B cell (primary cell): ENCODE data around the gene INSR. TPM values are rescaled to one million over a fixed set of nuclear protein-coding genes. Genes with fewer than 3 reads are reported as not detected.
A peak's percentile ranks its signal among the peaks of the same experiment; 100 is the strongest.

Experiments
- ATAC-seq: fragments of 200-7000 bp; cut with Tn5 transposase; one replicate; pipeline ENCODE4 v1.10.0; 2021; ENCODE audit warnings: low read depth, mild to moderate bottlenecking, moderate number of reproducible peaks, moderate library complexity
- CTCF ChIA-PET: fragments of 350-600 bp; sonication (Branson Sonifier 250); formaldehyde crosslinking; loops from one replicate; lab custom pipeline; 2021; ENCODE audit warnings: antibody characterized with exemption, inconsistent platforms; lab: Charles Lee
- POLR2A ChIA-PET: fragments of 350-600 bp; sonication (Branson Sonifier 250); formaldehyde crosslinking; loops from one replicate; lab custom pipeline; 2021; ENCODE audit warnings: antibody characterized with exemption; lab: Charles Lee
- DNase-seq: peaks from one replicate; pipeline ENCODE4 v3.0.0; 2013
- H2AFZ ChIP-seq: 2 replicates; pipeline ENCODE4 v1.6.1; 2012; ENCODE audit warnings: mild to moderate bottlenecking, low read depth, low read length; ENCODE audit not compliant: insufficient read depth, poor library complexity, severe bottlenecking
- H3K27ac ChIP-seq, 2 donors: 1 replicate in 1 of 2; 2 replicates in 1 of 2; pipeline ENCODE4 v1.5.1; 2012 to 2013; ENCODE audit warnings: low read length in 2 of 2, mild to moderate bottlenecking in 2 of 2, moderate library complexity in 1 of 2
- H3K27me3 ChIP-seq, 4 experiments: fragments of 200-600 bp in 1 of 4; sonication (generic) in 1 of 4; replicated peaks in 1 of 4; 1 replicate in 2 of 4; 2 replicates in 2 of 4; pipeline versions ENCODE4 v1.6.1 to v1.7.0; 2013 to 2016; ENCODE audit warnings: low read length in 3 of 4, mild to moderate bottlenecking in 2 of 4, mixed read lengths in 1 of 4, moderate library complexity in 1 of 4; ENCODE audit not compliant: insufficient read depth in 4 of 4, control insufficient read depth in 3 of 4; ENCODE audit errors: control extremely low read depth in 1 of 4
- H3K36me3 ChIP-seq, 2 experiments: replicated peaks in 1 of 2; 1 replicate in 1 of 2; 2 replicates in 1 of 2; pipeline versions ENCODE4 v1.6.1 to v1.7.1; 2013; ENCODE audit warnings: low read length in 1 of 2; ENCODE audit not compliant: insufficient read depth in 2 of 2, control insufficient read depth in 1 of 2; ENCODE audit errors: control extremely low read depth in 1 of 2, extremely low read depth in 1 of 2
- H3K4me1 ChIP-seq, 2 donors: fragments of 200-600 bp in 1 of 2; sonication (generic) in 1 of 2; 1 replicate in 1 of 2; 2 replicates in 1 of 2; pipeline versions ENCODE4 v1.5.1 to v1.6.1; 2013 to 2017; ENCODE audit warnings: low read length in 2 of 2; ENCODE audit not compliant: control insufficient read depth in 2 of 2, insufficient read depth in 2 of 2
- H3K4me2 ChIP-seq: replicated peaks from 2 replicates; pipeline ENCODE3; 2012; ENCODE audit warnings: mild to moderate bottlenecking, low read depth, low read length; ENCODE audit not compliant: poor library complexity, severe bottlenecking
- H3K4me3 ChIP-seq, 5 experiments: fragments of 200-600 bp in 1 of 5; sonication (generic) in 1 of 5; 1 replicate in 3 of 5; 2 replicates in 2 of 5; pipeline versions ENCODE4 v1.5.1 to v1.7.0; 2011 to 2016; ENCODE audit warnings: low read length in 4 of 5, mild to moderate bottlenecking in 4 of 5, low read depth in 2 of 5, control low read depth in 1 of 5, moderate library complexity in 1 of 5; ENCODE audit not compliant: insufficient read depth in 1 of 5; ENCODE audit errors: control extremely low read depth in 1 of 5, extremely low read depth in 1 of 5
- H3K79me2 ChIP-seq: fragments of 200-600 bp; sonication (generic); one replicate; pipeline ENCODE4 v1.6.0; 2016; ENCODE audit warnings: low read length; ENCODE audit not compliant: control insufficient read depth, insufficient read depth
- H3K9ac ChIP-seq: fragments of 200-600 bp; sonication (generic); 2 replicates; pipeline ENCODE4 v1.6.1; 2017; ENCODE audit warnings: mild to moderate bottlenecking, low read length, moderate library complexity
- H3K9me3 ChIP-seq, 3 donors: one replicate each; pipeline versions ENCODE4 v1.6.1 to v1.7.1; 2013; ENCODE audit warnings: low read length in 2 of 3; ENCODE audit not compliant: control insufficient read depth in 2 of 3, insufficient read depth in 1 of 3; ENCODE audit errors: control extremely low read depth in 1 of 3
- H4K20me1 ChIP-seq: 2 replicates; pipeline ENCODE4 v1.6.0; 2012; ENCODE audit warnings: mild to moderate bottlenecking, low read length; ENCODE audit not compliant: insufficient read depth, control insufficient read depth, poor library complexity, severe bottlenecking
- H3K27ac Mint-ChIP-seq: one replicate; pipeline ENCODE4 v1.8.0; 2021; ENCODE audit warnings: mixed read lengths
- H3K27me3 Mint-ChIP-seq: one replicate; pipeline ENCODE4 v1.8.0; 2021; ENCODE audit warnings: mixed read lengths
- H3K4me1 Mint-ChIP-seq: one replicate; pipeline ENCODE4 v1.8.0; 2021; ENCODE audit warnings: mixed read lengths
- H3K4me3 Mint-ChIP-seq: one replicate; pipeline ENCODE4 v1.8.0; 2021; ENCODE audit warnings: mixed read lengths
- H3K9me3 Mint-ChIP-seq: one replicate; pipeline ENCODE4 v1.8.0; 2022; ENCODE audit warnings: mixed read lengths; ENCODE audit not compliant: insufficient read depth
- CTCF ChIP-seq: fragments of 200-600 bp; IDR thresholded peaks from one replicate; pipeline ENCODE4 v1.8.0; 2022; ENCODE audit warnings: antibody characterized with exemption, mild to moderate bottlenecking
- EZH2 ChIP-seq: IDR thresholded peaks from 2 replicates; pipeline ENCODE4 v1.6.1; 2012; ENCODE audit warnings: borderline replicate concordance, low read depth, mild to moderate bottlenecking, moderate library complexity, low read length; ENCODE audit not compliant: insufficient read depth, poor library complexity, severe bottlenecking
- WGBS: methylation state at CpG from one replicate; pipeline ENCODE4 v1.1.5; 2013; ENCODE audit warnings: missing lambda C conversion rate; ENCODE audit not compliant: insufficient coverage; 5-methylcytosine and 5-hydroxymethylcytosine counted together
- intact Hi-C: fragments of 100-400 bp; cut with micrococcal nuclease; formaldehyde crosslinking; loops from one replicate; pipeline ENCODE4 v1.10.0; 2022
- polyA plus RNA-seq: library from polyadenylated mRNA; depleted of rRNA; stranded (reverse); fragments of >200 nt; gene quantifications from 2 replicates; pipeline ENCODE4 v1.2.3, GENCODE V29; 2012
- total RNA-seq, 2 donors: library from RNA; stranded (reverse); fragments of 120-200 nt in 1 of 2; gene quantifications; 1 replicate in 1 of 2; 2 replicates in 1 of 2; pipeline versions ENCODE4 v1.2.3 to v1.2.4, GENCODE V29; 2013 to 2022

INSR gene
- total and polyA plus RNA-seq, 2 donors (not counting 1 experiment from before 2014, with no cell fraction given), result 1.4 to 6.3 TPM

GRCh38 chr19:7179917-7180306, 114.3 kb downstream of the INSR start:
- peaks cover 52% of the 10 kb centered on the region for H3K4me1 Mint-ChIP-seq
- DNase-seq, result no peak
- CTCF ChIA-PET, result interaction anchor here (0.8 to 1.6 kb wide), 3 partner anchors 11 to 149 kb away, joined by 3 to 5 read pairs (median 4); partner anchors contain the start of gene INSR

More at GRCh38 chr19:7179917-7180306, 114.3 kb downstream of the INSR start:
- no peak for ATAC-seq
- peaks cover 35 to 43% of the 10 kb centered on the region in 2 donors for H3K4me1 ChIP-seq
- H3K27ac ChIP-seq, result no peak overlapping the region
- H3K27me3 ChIP-seq, result no peaks in the 10 kb centered on the region
- H4K20me1 ChIP-seq, result no peaks in the 10 kb centered on the region
- POLR2A ChIA-PET, result interaction anchor here (0.6 to 1.7 kb wide), 4 partner anchors 31 to 384 kb away, joined by 3 to 4 read pairs (median 4); partner anchors contain the start of gene ARHGEF18
- 96% methylated on average over 3 of the region's 3 CpGs for WGBS
- peak overlapping the region; percentile 23 for H3K4me2 ChIP-seq
- Mint-ChIP-seq H3K4me3 (peak overlapping the region; percentile 37), H3K27ac (peak overlapping the region; percentile 88), H3K9me3 (no peaks in the 10 kb centered on the region), H3K27me3 (peaks cover 3% of the 10 kb centered on the region)
- no peak overlapping the region for H3K9ac ChIP-seq
- no peak overlapping the region for H2AFZ ChIP-seq
- H3K79me2 ChIP-seq, result no peaks in the 10 kb centered on the region
- intact Hi-C loops, result loop anchor here (5.0 kb wide), 1 partner anchor 32 kb away; no protein-coding TSS in a partner anchor
- no peak overlapping the region for H3K4me3 ChIP-seq
- TF ChIP-seq CTCF, result no peak
- no peak for TF ChIP-seq EZH2
- peaks cover 0 to 5% (median 0%) of the 10 kb centered on the region in 3 donors for H3K9me3 ChIP-seq
- no peaks in the 10 kb centered on the region for H3K36me3 ChIP-seq
